ENCODE results near the gene RFX1. TPM values are rescaled to one million over a fixed set of nuclear protein-coding genes. Genes with fewer than 3 reads are reported as not detected.
"Not testable (repeated sequence)": the region's sequence is repeated elsewhere in the genome, so short reads cannot be mapped to it uniquely, and the experiment has no call there.

RFX1 gene
- polyA plus RNA-seq, 4 donors = 3.8 to 16.6 (median 5.5) TPM

- H3K27ac ChIP-seq (ENCODE audit: low read depth in 1 of 3, low read length in 2 of 3) = no peak overlapping the region
- FAIRE-seq (no peak), DNase-seq (no peak)
- H3K4me3 ChIP-seq (ENCODE audit: low read depth in 1 of 3, low read length in 3 of 3) = no peak overlapping the region
- WGBS, 3 donors = 92 to 94% (median 93%) methylated on average over 11 to 12 of the region's 12 CpGs
- peaks cover 0 to 70% (median 6%) of the 10 kb centered on the region in 3 donors for H3K36me3 ChIP-seq (ENCODE audit: control insufficient read depth in 3 of 3, insufficient read depth in 2 of 3, low read depth in 1 of 3, low read length in 3 of 3)
- no peaks in the 10 kb centered on the region for H3K27me3 ChIP-seq (ENCODE audit: control insufficient read depth in 3 of 3, insufficient read depth in 3 of 3, low read length in 3 of 3)
- H3K4me1 ChIP-seq (ENCODE audit: control insufficient read depth in 3 of 3, insufficient read depth in 2 of 3, low read depth in 1 of 3, low read length in 2 of 3) = peaks cover 0 to 24% (median 0%) of the 10 kb centered on the region in 3 donors
- no peaks in the 10 kb centered on the region for H3K9me3 ChIP-seq (ENCODE audit: control insufficient read depth in 2 of 2, insufficient read depth in 1 of 2, low read depth in 1 of 2, low read length in 1 of 2)
Observed at GRCh38 chr19:13976446-13976845, 29.7 kb downstream of the RFX1 start.

- no peak for FAIRE-seq
- Histone ChIP-seq H3K4me3 (ENCODE audit: low read depth in 1 of 3, low read length in 3 of 3) (no peak overlapping the region), H3K9me3 (ENCODE audit: control insufficient read depth in 2 of 2, insufficient read depth in 1 of 2, low read depth in 1 of 2, low read length in 1 of 2) (no peaks in the 10 kb centered on the region), H3K27ac (ENCODE audit: low read depth in 1 of 3, low read length in 2 of 3) (no peak overlapping the region), H3K27me3 (ENCODE audit: control insufficient read depth in 3 of 3, insufficient read depth in 3 of 3, low read length in 3 of 3) (no peaks in the 10 kb centered on the region), H3K36me3 (ENCODE audit: control insufficient read depth in 3 of 3, insufficient read depth in 2 of 3, low read depth in 1 of 3, low read length in 3 of 3) (peaks cover 0 to 72% (median 6%) of the 10 kb centered on the region in 3 donors), H3K4me1 (ENCODE audit: control insufficient read depth in 3 of 3, insufficient read depth in 2 of 3, low read depth in 1 of 3, low read length in 2 of 3) (peaks cover 0 to 24% (median 0%) of the 10 kb centered on the region in 3 donors)
- DNase-seq = no peak
- WGBS, 3 donors = 89 to 93% (median 89%) methylated on average over 11 of the region's 11 CpGs
Observed at GRCh38 chr19:13975870-13976269, 30.2 kb downstream of the RFX1 start.

- WGBS, 3 donors = 8 to 48% (median 32%) methylated on average over 12 of the region's 12 CpGs
- Histone ChIP-seq H3K27ac (ENCODE audit: low read depth in 1 of 3, low read length in 2 of 3) (peak overlapping the region; percentile 44 to 80 (median 63)), H3K36me3 (ENCODE audit: control insufficient read depth in 3 of 3, insufficient read depth in 2 of 3, low read depth in 1 of 3, low read length in 3 of 3) (peaks cover 0 to 77% (median 9%) of the 10 kb centered on the region in 3 donors), H3K9me3 (ENCODE audit: control insufficient read depth in 2 of 2, insufficient read depth in 1 of 2, low read depth in 1 of 2, low read length in 1 of 2) (no peaks in the 10 kb centered on the region), H3K4me3 (ENCODE audit: low read depth in 1 of 3, low read length in 3 of 3) (peak overlapping the region in 1 of 3 donors; percentile 5), H3K27me3 (ENCODE audit: control insufficient read depth in 3 of 3, insufficient read depth in 3 of 3, low read length in 3 of 3) (no peaks in the 10 kb centered on the region), H3K4me1 (ENCODE audit: control insufficient read depth in 3 of 3, insufficient read depth in 2 of 3, low read depth in 1 of 3, low read length in 2 of 3) (peaks cover 0 to 16% (median 0%) of the 10 kb centered on the region in 3 donors)
- peak; percentile 93 to 94 for DNase-seq
- no peak for FAIRE-seq
Observed at GRCh38 chr19:13974073-13974472, 32.0 kb downstream of the RFX1 start.

DNA sequence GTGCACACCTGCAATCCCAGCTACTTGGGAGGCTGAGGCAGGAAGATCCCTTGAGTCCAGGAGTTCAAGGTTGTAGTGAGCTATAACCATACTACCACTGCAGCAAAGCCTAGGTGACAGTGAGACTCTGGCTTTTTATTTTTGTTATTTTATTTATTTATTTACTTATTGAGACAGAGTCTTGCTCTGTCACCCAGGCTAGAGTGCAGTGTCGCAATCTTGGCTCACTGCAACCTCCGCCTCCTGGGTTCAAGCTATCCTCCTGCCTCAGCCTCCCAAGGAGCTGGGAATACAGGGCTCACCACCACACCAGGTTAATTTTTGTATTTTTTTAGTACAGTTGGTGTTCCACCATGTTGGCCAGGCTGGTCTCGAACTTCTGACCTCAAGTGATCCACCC is 32.6 kb downstream of the RFX1 start:
- not testable (repeated sequence) for H3K27me3 ChIP-seq (ENCODE audit: control insufficient read depth in 3 of 3, insufficient read depth in 3 of 3, low read length in 3 of 3); H3K9me3 ChIP-seq (ENCODE audit: control insufficient read depth in 2 of 2, insufficient read depth in 1 of 2, low read depth in 1 of 2, low read length in 1 of 2); H3K4me3 ChIP-seq (ENCODE audit: low read depth in 1 of 3, low read length in 3 of 3); DNase-seq; FAIRE-seq
- peaks cover 0 to 14% (median 0%) of the 10 kb centered on the region in 3 donors for H3K4me1 ChIP-seq (ENCODE audit: control insufficient read depth in 3 of 3, insufficient read depth in 2 of 3, low read depth in 1 of 3, low read length in 2 of 3)
- H3K36me3 ChIP-seq (ENCODE audit: control insufficient read depth in 3 of 3, insufficient read depth in 2 of 3, low read depth in 1 of 3, low read length in 3 of 3) = peaks cover 2 to 83% (median 15%) of the 10 kb centered on the region in 3 donors
- peak overlapping the region in 1 of 3 donors; percentile 80 for H3K27ac ChIP-seq (ENCODE audit: low read depth in 1 of 3, low read length in 2 of 3)
- WGBS, 3 donors = 93 to 98% (median 97%) methylated on average over 3 of the region's 3 CpGs

GRCh38 chr19:13972368-13973155 is 33.6 kb downstream of the RFX1 start:
- H3K4me3 ChIP-seq (ENCODE audit: low read depth in 1 of 3, low read length in 3 of 3) = no peak overlapping the region
- no peak for FAIRE-seq
- no peaks in the 10 kb centered on the region for H3K9me3 ChIP-seq (ENCODE audit: control insufficient read depth in 2 of 2, insufficient read depth in 1 of 2, low read depth in 1 of 2, low read length in 1 of 2)
- H3K36me3 ChIP-seq (ENCODE audit: control insufficient read depth in 3 of 3, insufficient read depth in 2 of 3, low read depth in 1 of 3, low read length in 3 of 3) = peaks cover 3 to 86% (median 15%) of the 10 kb centered on the region in 3 donors
- no peaks in the 10 kb centered on the region for H3K27me3 ChIP-seq (ENCODE audit: control insufficient read depth in 3 of 3, insufficient read depth in 3 of 3, low read length in 3 of 3)
- no peak overlapping the region for H3K27ac ChIP-seq (ENCODE audit: low read depth in 1 of 3, low read length in 2 of 3)
- WGBS, 3 donors = 95 to 96% (median 96%) methylated on average over 34 to 37 of the region's 37 CpGs
- DNase-seq = no peak
- H3K4me1 ChIP-seq (ENCODE audit: control insufficient read depth in 3 of 3, insufficient read depth in 2 of 3, low read depth in 1 of 3, low read length in 2 of 3) = peaks cover 0 to 7% (median 0%) of the 10 kb centered on the region in 3 donors

GRCh38 chr19:13971868-13972267 is 34.3 kb downstream of the RFX1 start:
- not testable (repeated sequence) for H3K4me1 ChIP-seq (ENCODE audit: control insufficient read depth in 3 of 3, insufficient read depth in 2 of 3, low read depth in 1 of 3, low read length in 2 of 3); FAIRE-seq; H3K4me3 ChIP-seq (ENCODE audit: low read depth in 1 of 3, low read length in 3 of 3); H3K27me3 ChIP-seq (ENCODE audit: control insufficient read depth in 3 of 3, insufficient read depth in 3 of 3, low read length in 3 of 3); H3K27ac ChIP-seq (ENCODE audit: low read depth in 1 of 3, low read length in 2 of 3); DNase-seq; H3K9me3 ChIP-seq (ENCODE audit: control insufficient read depth in 2 of 2, insufficient read depth in 1 of 2, low read depth in 1 of 2, low read length in 1 of 2)
- peaks cover 3 to 89% (median 19%) of the 10 kb centered on the region in 3 donors for H3K36me3 ChIP-seq (ENCODE audit: control insufficient read depth in 3 of 3, insufficient read depth in 2 of 3, low read depth in 1 of 3, low read length in 3 of 3)
- 88 to 95% (median 89%) methylated on average over 15 of the region's 15 CpGs for WGBS, 3 donors

GRCh38 chr19:13969897-13970296 is 36.2 kb downstream of the RFX1 start:
- WGBS, 3 donors = 90 to 97% (median 93%) methylated on average over 16 to 18 of the region's 18 CpGs
- no peak for FAIRE-seq
- peaks cover 11 to 90% (median 16%) of the 10 kb centered on the region in 3 donors for H3K36me3 ChIP-seq (ENCODE audit: control insufficient read depth in 3 of 3, insufficient read depth in 2 of 3, low read depth in 1 of 3, low read length in 3 of 3)

GRCh38 chr19:13968999-13969398 is 37.1 kb downstream of the RFX1 start:
- FAIRE-seq (no peak), DNase-seq (no peak)
- H3K4me1 ChIP-seq (ENCODE audit: control insufficient read depth in 3 of 3, insufficient read depth in 2 of 3, low read depth in 1 of 3, low read length in 2 of 3) = peaks cover 0 to 3% (median 0%) of the 10 kb centered on the region in 3 donors
- H3K36me3 ChIP-seq (ENCODE audit: control insufficient read depth in 3 of 3, insufficient read depth in 2 of 3, low read depth in 1 of 3, low read length in 3 of 3) = peaks cover 13 to 96% (median 16%) of the 10 kb centered on the region in 3 donors
- H3K9me3 ChIP-seq (ENCODE audit: control insufficient read depth in 2 of 2, insufficient read depth in 1 of 2, low read depth in 1 of 2, low read length in 1 of 2) = no peaks in the 10 kb centered on the region
- no peaks in the 10 kb centered on the region for H3K27me3 ChIP-seq (ENCODE audit: control insufficient read depth in 3 of 3, insufficient read depth in 3 of 3, low read length in 3 of 3)
- no peak overlapping the region for H3K27ac ChIP-seq (ENCODE audit: low read depth in 1 of 3, low read length in 2 of 3)
- H3K4me3 ChIP-seq (ENCODE audit: low read depth in 1 of 3, low read length in 3 of 3) = no peak overlapping the region
- 93 to 97% (median 94%) methylated on average over 18 of the region's 18 CpGs for WGBS, 3 donors

More at GRCh38 chr19:13969897-13970296, 36.2 kb downstream of the RFX1 start:
- H3K9me3 ChIP-seq (ENCODE audit: control insufficient read depth in 2 of 2, insufficient read depth in 1 of 2, low read depth in 1 of 2, low read length in 1 of 2) = no peaks in the 10 kb centered on the region
- DNase-seq = no peak
- H3K4me3 ChIP-seq (ENCODE audit: low read depth in 1 of 3, low read length in 3 of 3) = no peak overlapping the region
- H3K27ac ChIP-seq (ENCODE audit: low read depth in 1 of 3, low read length in 2 of 3) = no peak overlapping the region
- peaks cover 0 to 7% (median 0%) of the 10 kb centered on the region in 3 donors for H3K4me1 ChIP-seq (ENCODE audit: control insufficient read depth in 3 of 3, insufficient read depth in 2 of 3, low read depth in 1 of 3, low read length in 2 of 3)
- no peaks in the 10 kb centered on the region for H3K27me3 ChIP-seq (ENCODE audit: control insufficient read depth in 3 of 3, insufficient read depth in 3 of 3, low read length in 3 of 3)
